Vagina (tissue), 2 donors: ENCODE measurements around the gene NUFIP1. TPM values are rescaled to one million over a fixed set of nuclear protein-coding genes. Genes with fewer than 3 reads are reported as not detected.

Experiments used
- DNase-seq, 2 donors: peaks; one replicate each; pipeline ENCODE4 v3.0.0-alpha.2; 2017; ENCODE audit errors: extremely low spot score in 2 of 2
- H3K27ac ChIP-seq: fragments of 200-600 bp; sonication (generic); one replicate; pipeline ENCODE4 v1.5.1; 2019
- H3K27me3 ChIP-seq: fragments of 200-600 bp; sonication (generic); one replicate; pipeline ENCODE4 v1.5.1; 2019
- H3K36me3 ChIP-seq, 2 donors: fragments of 200-600 bp; sonication (generic); one replicate each; pipeline ENCODE4 v1.5.1; 2017 to 2019
- H3K4me1 ChIP-seq: fragments of 200-600 bp; sonication (generic); one replicate; pipeline ENCODE4 v1.5.1; 2019
- H3K4me3 ChIP-seq, 2 donors: fragments of 200-600 bp; sonication (generic); 1 replicate in 1 of 2; 2 replicates in 1 of 2; pipeline ENCODE4 v1.5.1; 2016 to 2019
- H3K9me3 ChIP-seq: fragments of 200-600 bp; sonication (generic); one replicate; pipeline ENCODE4 v1.5.1; 2019
- POLR2A ChIP-seq, 2 donors: fragments of 450-650 bp; IDR thresholded peaks; one replicate each; pipeline ENCODE4 v1.6.1; 2017; ENCODE audit warnings: antibody characterized with exemption in 2 of 2, mild to moderate bottlenecking in 2 of 2, moderate library complexity in 2 of 2
- POLR2AphosphoS5 ChIP-seq, 2 donors: sonication (generic); formaldehyde crosslinking; IDR thresholded peaks; one replicate each; pipeline ENCODE4 v1.9.0; 2017; ENCODE audit warnings: antibody characterized with exemption in 2 of 2, mild to moderate bottlenecking in 2 of 2, low read depth in 1 of 2; ENCODE audit not compliant: insufficient read depth in 1 of 2
- intact Hi-C: fragments of 100-400 bp; cut with DNase I; formaldehyde crosslinking; loops from one replicate; pipeline ENCODE4 v1.15.1; 2023
- total RNA-seq: library from RNA; depleted of rRNA; stranded (reverse); fragments of >200 nt; gene quantifications from one replicate; pipeline ENCODE4 v1.2.3, GENCODE V29; 2016
- TF ChIP-seq, protein P1 (sequence below), 3 experiments: fragments of 450-650 bp in 2 of 3; fragments of 200-600 bp in 1 of 3; sonication (generic) in 1 of 3; IDR thresholded peaks; one replicate each; pipeline ENCODE4 v1.5.1; 2017 to 2019; ENCODE audit warnings: antibody characterized with exemption in 3 of 3, mild to moderate bottlenecking in 2 of 3, moderate library complexity in 2 of 3

The NUFIP1 gene
- total RNA-seq, 1 donor from 2014 or later = 2.5 TPM

DNA sequence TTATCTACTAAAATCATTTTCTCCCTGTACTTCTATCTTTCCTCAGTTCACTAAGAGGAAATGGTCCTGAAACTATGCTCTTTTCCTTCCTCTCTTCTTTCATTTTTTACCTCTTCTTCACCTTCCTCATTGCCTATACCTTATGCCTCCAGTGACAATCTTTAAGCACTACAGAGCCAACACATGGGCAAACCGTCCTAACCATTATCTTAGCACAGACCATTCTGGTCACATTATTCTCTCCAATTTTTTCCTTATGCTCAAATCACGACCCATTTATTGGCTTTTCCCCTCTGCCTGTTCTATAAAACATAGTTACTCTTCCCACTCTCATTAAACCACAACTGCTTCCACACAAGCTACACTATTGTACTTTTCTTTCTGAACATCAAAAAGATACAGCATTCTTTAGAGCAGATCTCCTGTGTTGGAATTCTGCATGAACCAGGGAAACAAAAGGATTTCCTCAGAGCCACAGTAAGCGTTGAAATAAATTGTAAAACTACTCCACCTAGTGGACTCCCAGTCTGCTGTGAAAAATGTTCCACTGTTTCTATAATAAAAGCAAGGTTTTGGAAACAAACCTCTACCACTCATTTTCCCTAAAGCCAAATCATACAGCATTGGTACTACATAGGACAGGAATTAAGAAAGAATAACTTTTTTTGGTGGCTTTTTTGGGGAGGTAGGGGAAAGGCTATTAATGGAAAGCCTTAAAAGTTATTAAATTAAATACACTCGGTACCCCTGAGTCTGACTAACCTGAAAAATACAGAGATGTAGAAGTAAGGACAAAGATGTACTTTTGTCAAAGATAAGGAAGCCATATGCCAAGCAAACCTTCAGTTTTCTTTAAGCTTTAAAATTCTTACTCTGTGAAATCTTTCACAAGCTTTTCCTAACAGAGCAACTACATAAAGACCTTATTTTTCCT, 19.5 kb downstream of the NUFIP1 start:
- Histone ChIP-seq H3K4me3 (no peak overlapping the region), H3K4me1 (peaks cover 4% of the 10 kb centered on the region), H3K27me3 (no peaks in the 10 kb centered on the region), H3K36me3 (peaks cover 0 to 7% of the 10 kb centered on the region in 2 donors), H3K27ac (peak overlapping the region; percentile 45), H3K9me3 (no peaks in the 10 kb centered on the region)
- no peak for DNase-seq
- TF ChIP-seq POLR2A (IDR thresholded peaks at IDR 0.05) (no peak), POLR2AphosphoS5 (IDR thresholded peaks at IDR 0.05; ENCODE audit: insufficient read depth in 1 of 2, low read depth in 1 of 2) (peak in 1 of 2 donors; percentile 60)
- TF ChIP-seq, protein P1, sequence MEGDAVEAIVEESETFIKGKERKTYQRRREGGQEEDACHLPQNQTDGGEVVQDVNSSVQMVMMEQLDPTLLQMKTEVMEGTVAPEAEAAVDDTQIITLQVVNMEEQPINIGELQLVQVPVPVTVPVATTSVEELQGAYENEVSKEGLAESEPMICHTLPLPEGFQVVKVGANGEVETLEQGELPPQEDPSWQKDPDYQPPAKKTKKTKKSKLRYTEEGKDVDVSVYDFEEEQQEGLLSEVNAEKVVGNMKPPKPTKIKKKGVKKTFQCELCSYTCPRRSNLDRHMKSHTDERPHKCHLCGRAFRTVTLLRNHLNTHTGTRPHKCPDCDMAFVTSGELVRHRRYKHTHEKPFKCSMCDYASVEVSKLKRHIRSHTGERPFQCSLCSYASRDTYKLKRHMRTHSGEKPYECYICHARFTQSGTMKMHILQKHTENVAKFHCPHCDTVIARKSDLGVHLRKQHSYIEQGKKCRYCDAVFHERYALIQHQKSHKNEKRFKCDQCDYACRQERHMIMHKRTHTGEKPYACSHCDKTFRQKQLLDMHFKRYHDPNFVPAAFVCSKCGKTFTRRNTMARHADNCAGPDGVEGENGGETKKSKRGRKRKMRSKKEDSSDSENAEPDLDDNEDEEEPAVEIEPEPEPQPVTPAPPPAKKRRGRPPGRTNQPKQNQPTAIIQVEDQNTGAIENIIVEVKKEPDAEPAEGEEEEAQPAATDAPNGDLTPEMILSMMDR (IDR thresholded peaks at IDR 0.05) = peak; percentile 72 to 85 (median 82)
- intact Hi-C loops = loop anchor here (5.0 to 10.0 kb wide), 2 partner anchors 48 to 485 kb away; no protein-coding TSS in a partner anchor

DNA sequence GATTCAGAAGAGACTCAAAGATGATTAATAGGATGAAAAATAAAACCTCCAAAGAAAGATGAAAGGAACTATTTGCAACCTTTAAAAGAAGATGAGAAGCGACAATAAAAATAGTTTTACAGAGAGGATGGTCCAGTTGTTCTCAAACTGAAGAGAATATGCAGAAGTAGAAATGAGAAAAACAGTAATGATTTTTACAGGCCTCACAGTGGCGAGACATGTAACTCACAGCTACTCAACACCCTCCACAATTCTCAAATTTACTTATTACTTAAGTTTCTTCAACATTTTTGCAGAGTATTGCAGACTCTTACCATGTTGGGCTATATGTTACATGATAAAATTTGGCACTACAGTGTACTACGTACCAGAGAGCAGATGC, 20.8 kb downstream of the NUFIP1 start:
- Histone ChIP-seq H3K36me3 (peaks cover 0 to 20% of the 10 kb centered on the region in 2 donors), H3K27ac (peak overlapping the region; percentile 28), H3K27me3 (no peaks in the 10 kb centered on the region), H3K4me3 (no peak overlapping the region), H3K9me3 (no peaks in the 10 kb centered on the region), H3K4me1 (peaks cover 4% of the 10 kb centered on the region)
- DNase-seq = no peak
- intact Hi-C loops = loop anchor here (5.0 to 10.0 kb wide), 2 partner anchors 46 to 484 kb away; no protein-coding TSS in a partner anchor
- no peak for TF ChIP-seq POLR2A (IDR thresholded peaks at IDR 0.05)
- no peak for TF ChIP-seq POLR2AphosphoS5 (IDR thresholded peaks at IDR 0.05; ENCODE audit: insufficient read depth in 1 of 2, low read depth in 1 of 2)
- TF ChIP-seq, protein P1 (IDR thresholded peaks at IDR 0.05) = no peak

DNA sequence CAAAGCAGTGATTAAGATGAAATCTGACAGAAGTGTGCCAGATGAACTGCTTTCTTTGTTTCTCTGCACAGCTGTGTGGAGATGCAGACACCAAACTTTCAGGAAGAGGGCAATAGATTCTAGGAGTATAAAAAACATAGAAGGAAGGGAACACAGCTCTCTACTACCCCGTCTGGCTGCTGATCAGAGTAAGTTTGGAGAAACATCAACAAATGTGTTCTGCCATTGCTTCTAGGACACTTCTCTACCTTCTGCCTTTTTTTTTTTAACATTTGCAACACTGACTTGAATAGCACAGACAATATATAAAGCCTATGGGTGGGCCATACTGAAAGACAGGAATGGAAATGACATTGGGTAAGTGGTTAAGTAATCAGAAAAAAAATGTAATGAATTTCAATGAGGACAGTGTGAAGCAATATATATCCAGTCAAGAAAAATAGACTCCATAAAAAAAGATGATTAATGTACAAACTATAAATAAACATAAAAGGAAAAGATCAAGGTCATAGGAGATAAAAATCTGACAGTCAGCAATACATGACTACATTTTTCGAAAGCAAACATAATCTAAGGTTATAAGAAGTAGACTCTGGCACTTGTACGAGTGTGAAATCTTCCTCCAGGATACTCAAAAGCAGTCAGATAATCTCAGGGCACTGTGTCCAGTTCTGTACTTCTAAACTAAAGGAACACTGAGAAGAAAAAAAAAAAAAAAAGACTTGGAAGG, 21.4 kb downstream of the NUFIP1 start:
- peaks cover 4% of the 10 kb centered on the region for H3K4me1 ChIP-seq
- intact Hi-C loops = loop anchor here (5.0 to 10.0 kb wide), 2 partner anchors 46 to 483 kb away; no protein-coding TSS in a partner anchor
- no peaks in the 10 kb centered on the region for H3K9me3 ChIP-seq
- H3K27me3 ChIP-seq = no peaks in the 10 kb centered on the region
- peak overlapping the region; percentile 28 for H3K27ac ChIP-seq
- H3K4me3 ChIP-seq = no peak overlapping the region
- H3K36me3 ChIP-seq = peaks cover 0 to 24% of the 10 kb centered on the region in 2 donors
- no peak for DNase-seq
- TF ChIP-seq POLR2AphosphoS5 (IDR thresholded peaks at IDR 0.05; ENCODE audit: insufficient read depth in 1 of 2, low read depth in 1 of 2) = no peak
- TF ChIP-seq, protein P1 (IDR thresholded peaks at IDR 0.05) = no peak
- TF ChIP-seq POLR2A (IDR thresholded peaks at IDR 0.05) = no peak

DNA sequence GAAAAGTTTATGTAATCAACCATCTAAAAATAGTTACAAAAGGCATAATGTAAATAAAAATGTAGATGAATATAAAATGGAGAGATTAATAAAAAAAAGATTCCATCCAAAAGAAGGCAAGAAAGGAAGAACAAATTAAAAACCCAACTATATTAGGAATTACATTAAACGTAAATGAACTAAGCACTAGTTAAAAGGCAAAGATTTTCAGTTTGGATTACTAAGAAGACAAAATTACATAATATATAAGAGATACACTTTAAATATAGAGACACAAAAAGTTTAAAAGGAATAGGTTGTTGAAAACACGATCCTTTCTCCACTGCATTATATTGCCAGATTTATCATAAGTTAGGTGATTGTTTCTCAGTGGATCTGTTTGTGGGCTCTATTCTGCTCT, 27.3 kb downstream of the NUFIP1 start:
- intact Hi-C loops = loop anchor here (10.0 kb wide), 1 partner anchor 477 kb away; no protein-coding TSS in a partner anchor
- TF ChIP-seq POLR2AphosphoS5 (IDR thresholded peaks at IDR 0.05; ENCODE audit: insufficient read depth in 1 of 2, low read depth in 1 of 2) (no peak), POLR2A (IDR thresholded peaks at IDR 0.05) (no peak)
- TF ChIP-seq, protein P1 (IDR thresholded peaks at IDR 0.05) = no peak
- peaks cover 4 to 33% of the 10 kb centered on the region in 2 donors for H3K36me3 ChIP-seq
- no peak for DNase-seq
- H3K4me3 ChIP-seq = no peak overlapping the region
- H3K27me3 ChIP-seq = no peaks in the 10 kb centered on the region
- no peak overlapping the region for H3K27ac ChIP-seq
- H3K4me1 ChIP-seq = no peaks in the 10 kb centered on the region
- peaks cover 7% of the 10 kb centered on the region for H3K9me3 ChIP-seq
